ENCODE results near the gene ANK2.

Gene ANK2

GRCh38 chr4:113159942-113160545, 110.6 kb downstream of the ANK2 start:
- Histone ChIP-seq H3K36me3 (ENCODE audit: control insufficient read depth, insufficient read depth, low read length) (no peaks in the 10 kb centered on the region), H3K4me3 (ENCODE audit: insufficient read depth, low read depth, low read length) (no peak overlapping the region), H3K27me3 (ENCODE audit: control insufficient read depth, insufficient read depth, low read length, poor library complexity, severe bottlenecking) (no peaks in the 10 kb centered on the region), H3K4me1 (ENCODE audit: control insufficient read depth, insufficient read depth, low read length) (no peaks in the 10 kb centered on the region), H3K27ac (ENCODE audit: insufficient read depth, low read depth, low read length, poor library complexity, severe bottlenecking) (no peak overlapping the region), H3K9me3 (ENCODE audit: control insufficient read depth, low read length) (no peaks in the 10 kb centered on the region)
- 90 to 97% methylated on average over 2 of the region's 3 CpGs for WGBS, 2 experiments

- 86 to 92% methylated on average over 3 of the region's 3 CpGs for WGBS, 2 experiments
- no peak overlapping the region for H3K27ac ChIP-seq (ENCODE audit: insufficient read depth, low read depth, low read length, poor library complexity, severe bottlenecking)
- no peaks in the 10 kb centered on the region for H3K9me3 ChIP-seq (ENCODE audit: control insufficient read depth, low read length)
- H3K4me1 ChIP-seq (ENCODE audit: control insufficient read depth, insufficient read depth, low read length), result no peaks in the 10 kb centered on the region
- no peak overlapping the region for H3K4me3 ChIP-seq (ENCODE audit: insufficient read depth, low read depth, low read length)
- no peaks in the 10 kb centered on the region for H3K27me3 ChIP-seq (ENCODE audit: control insufficient read depth, insufficient read depth, low read length, poor library complexity, severe bottlenecking)
- no peaks in the 10 kb centered on the region for H3K36me3 ChIP-seq (ENCODE audit: control insufficient read depth, insufficient read depth, low read length)
These were observed 111.1 kb downstream of the ANK2 start for GRCh38 chr4:113160548-113160947.

- no peaks in the 10 kb centered on the region for H3K27me3 ChIP-seq (ENCODE audit: control insufficient read depth, insufficient read depth, low read length, poor library complexity, severe bottlenecking)
- no peak overlapping the region for H3K4me3 ChIP-seq (ENCODE audit: insufficient read depth, low read depth, low read length)
- H3K4me1 ChIP-seq (ENCODE audit: control insufficient read depth, insufficient read depth, low read length), result no peaks in the 10 kb centered on the region
- no peak overlapping the region for H3K27ac ChIP-seq (ENCODE audit: insufficient read depth, low read depth, low read length, poor library complexity, severe bottlenecking)
- 97 to 100% methylated on average over 1 of the region's 1 CpG for WGBS, 2 experiments
- H3K9me3 ChIP-seq (ENCODE audit: control insufficient read depth, low read length), result no peaks in the 10 kb centered on the region
- H3K36me3 ChIP-seq (ENCODE audit: control insufficient read depth, insufficient read depth, low read length), result no peaks in the 10 kb centered on the region
These were observed 112.6 kb downstream of the ANK2 start for GRCh38 chr4:113162089-113162488.

- 71 to 79% methylated on average over 4 of the region's 5 CpGs for WGBS, 2 experiments
- H3K4me1 ChIP-seq (ENCODE audit: control insufficient read depth, insufficient read depth, low read length), result peaks cover 12% of the 10 kb centered on the region
- H3K4me3 ChIP-seq (ENCODE audit: insufficient read depth, low read depth, low read length), result no peak overlapping the region
- H3K9me3 ChIP-seq (ENCODE audit: control insufficient read depth, low read length), result no peaks in the 10 kb centered on the region
- no peak overlapping the region for H3K27ac ChIP-seq (ENCODE audit: insufficient read depth, low read depth, low read length, poor library complexity, severe bottlenecking)
- no peaks in the 10 kb centered on the region for H3K36me3 ChIP-seq (ENCODE audit: control insufficient read depth, insufficient read depth, low read length)
- H3K27me3 ChIP-seq (ENCODE audit: control insufficient read depth, insufficient read depth, low read length, poor library complexity, severe bottlenecking), result no peaks in the 10 kb centered on the region
These were observed 119.9 kb downstream of the ANK2 start for GRCh38 chr4:113169368-113169767.

GRCh38 chr4:113170115-113170804, 120.8 kb downstream of the ANK2 start:
- Histone ChIP-seq H3K4me1 (ENCODE audit: control insufficient read depth, insufficient read depth, low read length) (peaks cover 12% of the 10 kb centered on the region), H3K4me3 (ENCODE audit: insufficient read depth, low read depth, low read length) (no peak overlapping the region), H3K9me3 (ENCODE audit: control insufficient read depth, low read length) (no peaks in the 10 kb centered on the region), H3K36me3 (ENCODE audit: control insufficient read depth, insufficient read depth, low read length) (no peaks in the 10 kb centered on the region), H3K27me3 (ENCODE audit: control insufficient read depth, insufficient read depth, low read length, poor library complexity, severe bottlenecking) (no peaks in the 10 kb centered on the region), H3K27ac (ENCODE audit: insufficient read depth, low read depth, low read length, poor library complexity, severe bottlenecking) (no peak overlapping the region)
- 94 to 95% methylated on average over 4 to 5 of the region's 5 CpGs for WGBS, 2 experiments

DNA sequence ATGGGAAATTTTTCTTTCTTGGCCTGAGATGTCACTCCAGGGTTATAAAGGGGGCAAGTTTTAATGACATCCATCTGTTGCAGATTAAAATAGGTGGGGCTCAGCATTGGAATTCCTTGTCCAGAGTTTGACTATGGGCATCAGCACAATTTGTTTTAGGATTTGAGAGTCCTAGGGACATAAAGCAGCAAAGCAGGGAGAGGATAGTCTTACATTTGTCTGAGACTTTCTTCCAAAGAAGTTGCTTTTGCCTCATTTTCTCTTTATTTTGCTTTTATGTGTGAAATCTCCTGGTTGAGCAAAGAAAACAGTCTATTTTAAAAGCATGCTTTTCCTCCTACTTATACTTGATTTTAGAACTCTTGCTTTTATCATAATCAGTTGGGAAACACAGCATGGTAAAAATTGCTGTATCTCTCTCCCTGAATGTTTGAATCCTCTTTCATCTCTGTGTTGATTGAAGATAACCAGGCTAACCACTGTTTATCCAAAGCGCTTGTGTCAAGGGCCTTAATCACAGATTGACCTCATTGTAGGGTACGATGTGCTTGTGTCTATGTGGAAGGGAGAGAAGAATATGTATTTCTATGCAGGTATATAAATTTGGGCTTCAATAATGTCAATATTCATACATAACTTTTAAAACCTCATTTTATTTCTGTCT, 121.5 kb downstream of the ANK2 start:
- Histone ChIP-seq H3K36me3 (ENCODE audit: control insufficient read depth, insufficient read depth, low read length) (no peaks in the 10 kb centered on the region), H3K27ac (ENCODE audit: insufficient read depth, low read depth, low read length, poor library complexity, severe bottlenecking) (no peak overlapping the region), H3K4me1 (ENCODE audit: control insufficient read depth, insufficient read depth, low read length) (peaks cover 12% of the 10 kb centered on the region), H3K27me3 (ENCODE audit: control insufficient read depth, insufficient read depth, low read length, poor library complexity, severe bottlenecking) (no peaks in the 10 kb centered on the region), H3K4me3 (ENCODE audit: insufficient read depth, low read depth, low read length) (no peak overlapping the region), H3K9me3 (ENCODE audit: control insufficient read depth, low read length) (no peaks in the 10 kb centered on the region)
- WGBS, 2 experiments, result 89 to 96% methylated on average over 2 of the region's 2 CpGs

- no peak overlapping the region for H3K27ac ChIP-seq (ENCODE audit: insufficient read depth, low read depth, low read length, poor library complexity, severe bottlenecking)
- 92 to 93% methylated on average over 4 to 5 of the region's 5 CpGs for WGBS, 2 experiments
- no peaks in the 10 kb centered on the region for H3K36me3 ChIP-seq (ENCODE audit: control insufficient read depth, insufficient read depth, low read length)
- no peaks in the 10 kb centered on the region for H3K27me3 ChIP-seq (ENCODE audit: control insufficient read depth, insufficient read depth, low read length, poor library complexity, severe bottlenecking)
- H3K9me3 ChIP-seq (ENCODE audit: control insufficient read depth, low read length), result no peaks in the 10 kb centered on the region
- no peak overlapping the region for H3K4me3 ChIP-seq (ENCODE audit: insufficient read depth, low read depth, low read length)
- peaks cover 12% of the 10 kb centered on the region for H3K4me1 ChIP-seq (ENCODE audit: control insufficient read depth, insufficient read depth, low read length)
These were observed 123.8 kb downstream of the ANK2 start for GRCh38 chr4:113173126-113173792.

- Histone ChIP-seq H3K27ac (ENCODE audit: insufficient read depth, low read depth, low read length, poor library complexity, severe bottlenecking) (no peak overlapping the region), H3K27me3 (ENCODE audit: control insufficient read depth, insufficient read depth, low read length, poor library complexity, severe bottlenecking) (no peaks in the 10 kb centered on the region), H3K9me3 (ENCODE audit: control insufficient read depth, low read length) (no peaks in the 10 kb centered on the region), H3K4me3 (ENCODE audit: insufficient read depth, low read depth, low read length) (no peak overlapping the region), H3K4me1 (ENCODE audit: control insufficient read depth, insufficient read depth, low read length) (peaks cover 10% of the 10 kb centered on the region), H3K36me3 (ENCODE audit: control insufficient read depth, insufficient read depth, low read length) (no peaks in the 10 kb centered on the region)
- WGBS, 2 experiments, result 82% methylated on average over 3 of the region's 3 CpGs
These were observed 124.4 kb downstream of the ANK2 start for GRCh38 chr4:113173793-113174264.

DNA sequence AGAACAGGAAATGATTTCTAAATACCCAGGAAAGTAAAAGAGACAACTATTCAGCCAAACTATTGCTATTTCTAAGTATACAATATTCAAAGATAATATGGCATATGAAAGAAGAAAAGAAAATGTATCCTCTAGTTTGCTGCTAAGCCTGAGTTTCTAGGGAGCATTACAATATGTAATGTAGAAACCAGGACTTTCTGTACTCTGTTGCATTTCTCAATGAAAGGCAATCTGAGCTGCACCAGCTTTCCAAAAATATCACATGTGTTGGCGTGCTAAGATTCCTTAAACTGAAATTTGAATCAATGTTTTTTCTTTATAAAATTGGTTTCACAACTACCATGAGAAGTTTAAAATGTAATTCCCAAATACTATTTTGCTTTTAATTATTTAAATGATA, 129.6 kb downstream of the ANK2 start:
- H3K9me3 ChIP-seq (ENCODE audit: control insufficient read depth, low read length), result no peaks in the 10 kb centered on the region
- no peak overlapping the region for H3K4me3 ChIP-seq (ENCODE audit: insufficient read depth, low read depth, low read length)
- H3K4me1 ChIP-seq (ENCODE audit: control insufficient read depth, insufficient read depth, low read length), result no peaks in the 10 kb centered on the region
- H3K27me3 ChIP-seq (ENCODE audit: control insufficient read depth, insufficient read depth, low read length, poor library complexity, severe bottlenecking), result no peaks in the 10 kb centered on the region
- no peaks in the 10 kb centered on the region for H3K36me3 ChIP-seq (ENCODE audit: control insufficient read depth, insufficient read depth, low read length)
- 100% methylated on average over 1 of the region's 1 CpG; no CpG with 5 or more reads in 1 of the 2 experiments for WGBS, 2 experiments
- no peak overlapping the region for H3K27ac ChIP-seq (ENCODE audit: insufficient read depth, low read depth, low read length, poor library complexity, severe bottlenecking)

DNA sequence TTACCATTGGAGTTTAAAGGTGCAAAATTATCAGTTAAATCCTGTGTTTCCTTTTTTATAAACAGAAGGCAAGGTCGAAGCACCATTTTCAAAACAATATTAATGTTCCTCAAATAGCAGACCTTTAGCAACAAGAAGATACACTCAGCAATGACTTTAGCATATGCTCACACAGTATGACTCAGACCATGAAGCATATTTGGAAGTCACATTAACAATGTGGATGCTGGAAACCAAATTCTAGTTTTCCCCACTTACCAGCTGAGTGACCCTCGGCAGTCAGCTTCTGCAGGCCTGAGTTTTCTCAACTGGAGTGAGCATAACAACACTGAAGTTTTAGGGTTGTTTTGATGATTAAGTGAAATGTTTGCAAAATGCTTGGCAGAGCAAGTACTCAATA, 130.5 kb downstream of the ANK2 start:
- no peaks in the 10 kb centered on the region for H3K4me1 ChIP-seq (ENCODE audit: control insufficient read depth, insufficient read depth, low read length)
- H3K4me3 ChIP-seq (ENCODE audit: insufficient read depth, low read depth, low read length), result no peak overlapping the region
- WGBS, 2 experiments, result 87 to 98% methylated on average over 2 of the region's 2 CpGs
- no peaks in the 10 kb centered on the region for H3K36me3 ChIP-seq (ENCODE audit: control insufficient read depth, insufficient read depth, low read length)
- no peaks in the 10 kb centered on the region for H3K9me3 ChIP-seq (ENCODE audit: control insufficient read depth, low read length)
- no peak overlapping the region for H3K27ac ChIP-seq (ENCODE audit: insufficient read depth, low read depth, low read length, poor library complexity, severe bottlenecking)
- no peaks in the 10 kb centered on the region for H3K27me3 ChIP-seq (ENCODE audit: control insufficient read depth, insufficient read depth, low read length, poor library complexity, severe bottlenecking)

All from ectodermal cell (in vitro differentiated cells).